ENCODE measurements around the gene PLXDC2. TPM values are rescaled to one million over a fixed set of nuclear protein-coding genes. Genes with fewer than 3 reads are reported as not detected.

Gene PLXDC2
- total and polyA plus RNA-seq, 2 experiments from 2014 or later = 13.5 to 19.4 TPM

GRCh38 chr10:19970717-19971116, 154.5 kb downstream of the PLXDC2 start (continued):
- TF ChIP-seq ZNF462 (CRISPR knock-in tag; IDR thresholded peaks at IDR 0.05) (no peak), EZH2 (IDR thresholded peaks at IDR 0.05; ENCODE audit: low read depth, unreplicated experiment) (no peak), ETS1 (IDR thresholded peaks at IDR 0.05) (no peak), CREB1 (CRISPR knock-in tag; IDR thresholded peaks at IDR 0.05; ENCODE audit: low read depth) (no peak)

DNA sequence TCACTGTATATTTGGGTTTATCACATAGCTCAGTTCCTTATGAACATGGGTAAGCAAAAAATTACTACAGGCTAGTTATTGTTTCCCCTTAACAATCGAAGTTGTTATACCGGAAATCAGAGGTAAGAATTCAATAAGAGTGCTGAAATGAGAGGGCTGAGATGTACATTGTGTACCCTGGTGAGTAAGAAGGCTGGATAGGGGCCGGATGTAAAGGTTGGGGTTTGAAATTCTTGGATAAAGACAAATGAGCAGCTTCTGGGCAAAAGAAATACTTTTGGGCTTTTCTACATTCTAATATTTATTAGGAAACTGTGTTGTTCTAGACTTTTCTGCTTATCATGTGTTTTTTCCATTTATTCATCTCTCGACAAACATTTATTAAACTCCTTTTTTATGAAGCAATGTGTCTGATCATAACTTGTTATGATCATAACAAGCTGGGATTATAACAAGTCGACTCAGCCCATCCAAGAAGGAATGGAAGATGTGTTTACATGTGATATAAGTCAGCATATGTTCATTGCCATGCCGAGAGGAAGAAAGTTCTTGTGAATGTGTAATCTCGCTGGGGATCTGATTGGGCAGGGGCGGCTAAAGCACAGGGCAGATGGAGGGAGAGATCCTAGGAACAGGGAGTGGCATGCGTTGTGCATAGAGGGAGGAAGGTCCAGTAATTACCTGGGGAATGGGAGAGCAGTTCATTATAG, 155.3 kb downstream of the PLXDC2 start:
- Mint-ChIP-seq H3K36me3 (ENCODE audit: low read depth) (peaks cover 4% of the 10 kb centered on the region), H3K27me3 (ENCODE audit: insufficient read depth, low read depth, poor library complexity) (no peaks in the 10 kb centered on the region), H3K9me3 (no peaks in the 10 kb centered on the region), H3K4me3 (no peak overlapping the region), H3K4me1 (peaks cover 32% of the 10 kb centered on the region), H3K27ac (peak overlapping the region; percentile 22; the same call in 1 of the 2 replicates)
- Histone ChIP-seq H3F3A (replicated peaks; ENCODE audit: low read depth) (no peaks in the 10 kb centered on the region), H3K27me3 (ENCODE audit: insufficient read depth) (no peaks in the 10 kb centered on the region), H3K9me2 (ENCODE audit: insufficient read depth) (no peaks in the 10 kb centered on the region), H3K4me2 (no peak overlapping the region), H3K79me2 (replicated peaks; ENCODE audit: insufficient read depth) (peaks cover 41% of the 10 kb centered on the region), H4K20me1 (replicated peaks; ENCODE audit: insufficient read depth) (no peaks in the 10 kb centered on the region), H3K4me3 (no peak overlapping the region), H3K27ac (ENCODE audit: low read depth) (no peak overlapping the region), H2AFZ (no peak overlapping the region), H3K36me3 (ENCODE audit: insufficient read depth) (no peaks in the 10 kb centered on the region), H3K4me1 (ENCODE audit: insufficient read depth) (peaks cover 6% of the 10 kb centered on the region; the same call in 1 of the 2 replicates)
- DNase-seq (ENCODE audit: low spot score) (no peak), ATAC-seq (no peak)
- TF ChIP-seq ZNF462 (CRISPR knock-in tag; IDR thresholded peaks at IDR 0.05) (no peak), EZH2phosphoT487 (IDR thresholded peaks at IDR 0.05; ENCODE audit: unreplicated experiment) (no peak), STAT1 (IDR thresholded peaks at IDR 0.05; ENCODE audit: unreplicated experiment) (no peak), CREB1 (CRISPR knock-in tag; IDR thresholded peaks at IDR 0.05; ENCODE audit: low read depth) (no peak), JUNB (IDR thresholded peaks at IDR 0.05; ENCODE audit: unreplicated experiment) (no peak), ZNF114 (CRISPR knock-in tag; IDR thresholded peaks at IDR 0.05) (no peak)
